Right atrium auricular region (tissue), 2 donors: ENCODE data around the gene FKBP9. TPM values are rescaled to one million over a fixed set of nuclear protein-coding genes. Genes with fewer than 3 reads are reported as not detected.
A peak's percentile ranks its signal among the peaks of the same experiment; 100 is the strongest.

Experiments used
- DNase-seq: peaks from one replicate; pipeline ENCODE4 v3.0.0-alpha.2; 2019; ENCODE audit warnings: low spot score
- H3K27ac ChIP-seq, 2 donors: fragments of 200-600 bp; sonication (generic); 1 replicate in 1 of 2; 2 replicates in 1 of 2; pipeline ENCODE4 v1.5.1; 2016 to 2019
- H3K27me3 ChIP-seq, 2 donors: fragments of 200-600 bp; sonication (generic); one replicate each; pipeline versions ENCODE4 v1.5.1 to v1.6.0; 2017 to 2019
- H3K36me3 ChIP-seq: fragments of 200-600 bp; sonication (generic); one replicate; pipeline ENCODE4 v1.5.1; 2016
- H3K4me1 ChIP-seq, 2 donors: fragments of 200-600 bp; sonication (generic); one replicate each; pipeline versions ENCODE4 v1.5.1 to v1.6.0; 2017 to 2019
- H3K4me3 ChIP-seq, 2 donors: fragments of 200-600 bp; sonication (generic); 1 replicate in 1 of 2; 2 replicates in 1 of 2; pipeline ENCODE4 v1.5.1; 2017 to 2019; ENCODE audit warnings: mild to moderate bottlenecking in 1 of 2, moderate library complexity in 1 of 2
- H3K9me3 ChIP-seq, 2 donors: fragments of 200-600 bp; sonication (generic); one replicate each; pipeline ENCODE4 v1.5.1; 2019
- total RNA-seq, 2 donors: library from RNA; depleted of rRNA; stranded (reverse); fragments of >200 nt; gene quantifications; one replicate each; pipeline ENCODE4 v1.1.0, GENCODE V29; 2016
- TF ChIP-seq, protein P1 (sequence below), 2 donors: fragments of 200-600 bp; sonication (generic); IDR thresholded peaks; one replicate each; pipeline ENCODE4 v1.5.1; 2019; ENCODE audit warnings: antibody characterized with exemption in 2 of 2

FKBP9 gene
- total RNA-seq, 2 donors from 2014 or later, result 73.3 to 129 TPM

DNA sequence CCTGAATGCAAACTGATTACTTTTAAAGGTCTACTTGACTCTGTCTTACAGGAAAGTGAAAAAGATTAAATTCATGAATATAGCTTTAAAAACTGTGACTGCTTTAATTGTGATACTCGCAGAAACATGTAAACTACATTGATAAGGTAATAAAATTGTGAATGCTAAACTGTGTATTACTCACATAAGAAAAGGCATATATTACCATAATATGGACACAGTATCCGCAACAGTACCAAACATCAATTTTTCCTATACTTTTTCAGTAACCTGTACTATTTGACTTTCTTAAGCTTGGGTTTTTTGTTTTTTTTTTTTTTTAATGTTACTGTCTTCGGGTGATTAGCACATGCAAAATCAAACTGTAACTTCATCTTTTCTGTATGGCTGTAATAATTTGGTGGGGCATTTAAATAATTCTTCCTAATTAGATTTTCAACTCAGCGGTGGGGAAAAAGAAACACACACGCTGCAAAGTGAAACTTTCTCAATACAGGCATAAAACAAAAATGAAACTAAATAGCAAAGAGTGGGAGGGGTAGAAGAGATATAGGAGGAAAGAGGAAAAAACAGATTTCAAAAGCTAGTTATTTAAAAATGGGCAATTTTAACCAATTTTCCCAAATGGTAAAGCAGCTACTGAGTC is 82.1 kb downstream of the FKBP9 start:
- H3K9me3 ChIP-seq, result no peaks in the 10 kb centered on the region
- no peaks in the 10 kb centered on the region for H3K36me3 ChIP-seq
- no peaks in the 10 kb centered on the region for H3K27me3 ChIP-seq
- DNase-seq, result no peak
- TF ChIP-seq, protein P1, sequence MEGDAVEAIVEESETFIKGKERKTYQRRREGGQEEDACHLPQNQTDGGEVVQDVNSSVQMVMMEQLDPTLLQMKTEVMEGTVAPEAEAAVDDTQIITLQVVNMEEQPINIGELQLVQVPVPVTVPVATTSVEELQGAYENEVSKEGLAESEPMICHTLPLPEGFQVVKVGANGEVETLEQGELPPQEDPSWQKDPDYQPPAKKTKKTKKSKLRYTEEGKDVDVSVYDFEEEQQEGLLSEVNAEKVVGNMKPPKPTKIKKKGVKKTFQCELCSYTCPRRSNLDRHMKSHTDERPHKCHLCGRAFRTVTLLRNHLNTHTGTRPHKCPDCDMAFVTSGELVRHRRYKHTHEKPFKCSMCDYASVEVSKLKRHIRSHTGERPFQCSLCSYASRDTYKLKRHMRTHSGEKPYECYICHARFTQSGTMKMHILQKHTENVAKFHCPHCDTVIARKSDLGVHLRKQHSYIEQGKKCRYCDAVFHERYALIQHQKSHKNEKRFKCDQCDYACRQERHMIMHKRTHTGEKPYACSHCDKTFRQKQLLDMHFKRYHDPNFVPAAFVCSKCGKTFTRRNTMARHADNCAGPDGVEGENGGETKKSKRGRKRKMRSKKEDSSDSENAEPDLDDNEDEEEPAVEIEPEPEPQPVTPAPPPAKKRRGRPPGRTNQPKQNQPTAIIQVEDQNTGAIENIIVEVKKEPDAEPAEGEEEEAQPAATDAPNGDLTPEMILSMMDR (IDR thresholded peaks at IDR 0.05), result no peak
- peak overlapping the region; percentile 30 to 46 for H3K4me3 ChIP-seq
- H3K4me1 ChIP-seq, result peaks cover 0 to 42% of the 10 kb centered on the region in 2 donors
- peak overlapping the region; percentile 62 to 66 for H3K27ac ChIP-seq

DNA sequence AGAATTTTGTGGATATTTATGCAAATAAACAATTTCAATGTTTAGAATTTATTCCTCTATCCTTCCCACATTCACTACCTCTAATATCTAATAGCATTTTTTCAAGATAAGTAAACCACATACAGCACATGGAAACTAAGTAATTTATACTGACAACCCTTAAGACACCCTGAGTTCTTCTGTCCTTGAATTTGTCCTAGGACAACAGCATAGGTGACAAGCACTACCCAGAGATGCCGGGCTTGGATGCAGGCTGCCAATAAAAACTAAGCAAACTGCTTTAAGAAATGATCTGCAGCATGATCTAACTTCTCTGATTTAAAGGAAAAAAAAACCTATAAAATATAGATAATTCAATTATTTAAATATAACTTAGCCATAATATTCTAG is 82.7 kb downstream of the FKBP9 start:
- Histone ChIP-seq H3K27ac (peak overlapping the region; percentile 62 to 66), H3K27me3 (no peaks in the 10 kb centered on the region), H3K36me3 (no peaks in the 10 kb centered on the region), H3K4me3 (peak overlapping the region; percentile 30 to 46), H3K9me3 (no peaks in the 10 kb centered on the region), H3K4me1 (peaks cover 0 to 47% of the 10 kb centered on the region in 2 donors)
- TF ChIP-seq, protein P1 (IDR thresholded peaks at IDR 0.05), result no peak
- no peak for DNase-seq

DNA sequence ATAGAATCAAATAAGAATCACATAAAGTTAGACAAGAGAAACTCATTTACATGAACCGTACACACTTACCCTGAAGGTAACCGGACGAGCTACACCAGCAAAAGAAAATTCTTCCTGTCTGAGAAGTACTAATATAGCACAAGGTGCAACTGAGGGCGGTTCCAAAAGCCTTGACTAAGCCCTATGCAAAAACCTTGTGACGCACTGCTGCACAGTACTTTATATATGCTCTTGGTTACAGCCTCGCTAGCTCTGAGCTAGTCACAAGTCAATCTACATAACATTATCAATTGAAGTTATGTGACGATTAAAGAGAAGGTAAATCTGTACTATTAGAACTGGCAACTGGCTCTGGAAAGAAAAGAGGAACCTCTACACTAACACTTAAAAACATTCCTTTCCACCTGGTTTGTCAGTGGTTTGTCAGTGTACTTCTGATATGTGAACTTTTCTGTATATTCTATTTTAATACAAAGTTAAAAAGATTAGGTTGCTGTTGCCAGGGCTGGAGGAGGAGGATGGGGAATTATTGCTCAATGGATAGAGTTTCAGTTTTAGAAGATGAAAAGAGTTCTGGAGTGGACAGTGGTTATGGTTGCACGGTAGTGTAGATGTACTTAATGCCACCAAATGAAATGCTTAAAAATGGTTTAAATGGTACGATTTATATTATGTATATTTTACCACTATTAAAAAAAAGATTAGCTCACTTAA is 83.7 kb downstream of the FKBP9 start:
- DNase-seq, result no peak
- H3K36me3 ChIP-seq, result no peaks in the 10 kb centered on the region
- no peaks in the 10 kb centered on the region for H3K9me3 ChIP-seq
- no peaks in the 10 kb centered on the region for H3K27me3 ChIP-seq
- peak overlapping the region; percentile 1 to 46 for H3K4me3 ChIP-seq
- peak overlapping the region; percentile 62 to 66 for H3K27ac ChIP-seq
- peaks cover 0 to 51% of the 10 kb centered on the region in 2 donors for H3K4me1 ChIP-seq
- TF ChIP-seq, protein P1 (IDR thresholded peaks at IDR 0.05), result no peak

DNA sequence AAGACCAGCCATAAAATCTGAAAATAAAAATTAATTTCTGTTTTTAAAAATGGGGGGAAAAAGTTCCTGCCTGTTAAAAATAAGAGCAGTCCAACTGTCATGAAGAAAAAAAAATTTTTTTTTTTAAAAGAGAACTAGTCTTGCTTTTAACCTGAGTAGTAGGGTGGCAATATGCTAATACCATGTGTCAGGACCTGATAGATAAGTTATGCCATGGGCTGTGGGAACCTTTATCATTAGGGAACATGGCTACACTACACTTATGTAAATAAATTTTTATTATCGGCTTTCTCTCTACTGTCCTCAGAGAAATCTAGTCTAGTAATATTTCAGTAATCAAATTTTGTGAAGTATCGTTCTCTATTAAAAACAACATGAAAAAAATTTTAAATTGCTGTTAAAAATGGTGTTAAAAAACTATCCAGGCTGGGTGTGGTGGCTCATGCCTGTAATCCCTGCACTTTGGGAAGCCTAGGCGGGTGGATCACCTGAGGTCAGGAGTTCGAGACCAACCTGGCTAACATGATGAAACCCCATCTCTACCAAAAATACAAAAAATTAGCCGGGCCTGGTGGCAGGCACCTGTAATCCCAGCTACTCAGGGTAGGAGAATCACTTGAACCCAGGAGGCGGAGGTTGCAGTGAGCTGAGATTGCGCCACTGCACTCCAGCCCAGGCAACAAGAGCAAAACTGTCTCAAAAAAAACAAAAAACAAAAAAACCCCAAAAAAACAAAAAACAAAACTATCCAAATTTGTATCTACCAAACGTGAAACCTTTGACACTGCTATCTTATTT is 84.6 kb downstream of the FKBP9 start:
- Histone ChIP-seq H3K4me1 (peaks cover 0 to 51% of the 10 kb centered on the region in 2 donors), H3K27me3 (no peaks in the 10 kb centered on the region), H3K27ac (peak overlapping the region in 1 of 2 donors; percentile 62), H3K36me3 (no peaks in the 10 kb centered on the region), H3K4me3 (no peak overlapping the region), H3K9me3 (no peaks in the 10 kb centered on the region)
- DNase-seq, result no peak
- TF ChIP-seq, protein P1 (IDR thresholded peaks at IDR 0.05), result no peak

DNA sequence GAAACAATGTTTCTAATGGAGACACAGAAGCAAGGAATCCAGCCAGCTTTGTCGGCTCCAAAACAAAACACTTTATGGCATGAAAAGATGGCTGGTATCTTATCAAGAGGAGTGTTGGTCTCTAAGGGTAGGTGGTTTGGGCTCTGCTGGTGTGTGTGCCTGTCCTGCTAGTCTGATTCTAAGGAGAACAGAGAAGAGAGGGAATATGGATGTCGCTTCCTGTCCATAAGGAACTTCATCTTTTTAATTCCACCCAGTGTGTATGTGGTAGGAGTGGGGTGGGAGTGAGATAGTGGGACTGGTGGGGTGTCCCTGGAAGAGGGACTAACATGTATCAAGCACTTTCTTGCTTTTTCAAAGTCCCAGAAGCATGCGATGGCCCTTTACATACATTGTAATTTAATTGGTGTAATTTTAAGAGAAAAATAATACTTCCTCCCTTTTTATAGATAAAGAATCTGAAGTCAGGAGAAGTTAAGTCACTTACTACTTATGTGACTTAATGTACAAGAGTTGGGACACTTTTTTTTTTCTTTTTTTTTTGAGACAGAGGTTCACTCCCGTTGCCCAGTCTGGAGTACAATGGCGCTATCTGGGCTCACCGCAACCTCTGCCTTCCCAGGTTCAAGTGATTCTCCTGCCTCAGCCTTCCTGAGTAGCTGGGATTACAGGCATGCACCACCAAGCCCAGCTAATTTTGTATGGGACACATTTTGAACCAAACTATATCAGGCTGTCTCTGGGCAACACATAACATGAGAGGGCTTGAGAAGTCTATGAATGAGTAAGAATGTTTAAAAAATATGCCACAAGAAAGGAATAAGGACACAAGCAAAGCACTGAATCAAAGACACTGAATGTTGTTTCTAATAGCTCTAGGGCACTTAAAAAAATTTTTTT is 86.5 kb downstream of the FKBP9 start:
- peak overlapping the region; percentile 34 to 77 for H3K27ac ChIP-seq
- no peaks in the 10 kb centered on the region for H3K36me3 ChIP-seq
- no peaks in the 10 kb centered on the region for H3K27me3 ChIP-seq
- peaks cover 0 to 45% of the 10 kb centered on the region in 2 donors for H3K4me1 ChIP-seq
- H3K9me3 ChIP-seq, result no peaks in the 10 kb centered on the region
- no peak overlapping the region for H3K4me3 ChIP-seq
- DNase-seq, result no peak
- TF ChIP-seq, protein P1 (IDR thresholded peaks at IDR 0.05), result no peak
